G401.6 (cell line): Measurements from ENCODE around the gene GPR162.

ENCODE experiments used
- FAIRE-seq: peaks from 2 replicates; lab custom pipeline; 2012; peaks lifted over from hg19 to GRCh38; lab: Jason Lieb, UNC

Gene GPR162

DNA sequence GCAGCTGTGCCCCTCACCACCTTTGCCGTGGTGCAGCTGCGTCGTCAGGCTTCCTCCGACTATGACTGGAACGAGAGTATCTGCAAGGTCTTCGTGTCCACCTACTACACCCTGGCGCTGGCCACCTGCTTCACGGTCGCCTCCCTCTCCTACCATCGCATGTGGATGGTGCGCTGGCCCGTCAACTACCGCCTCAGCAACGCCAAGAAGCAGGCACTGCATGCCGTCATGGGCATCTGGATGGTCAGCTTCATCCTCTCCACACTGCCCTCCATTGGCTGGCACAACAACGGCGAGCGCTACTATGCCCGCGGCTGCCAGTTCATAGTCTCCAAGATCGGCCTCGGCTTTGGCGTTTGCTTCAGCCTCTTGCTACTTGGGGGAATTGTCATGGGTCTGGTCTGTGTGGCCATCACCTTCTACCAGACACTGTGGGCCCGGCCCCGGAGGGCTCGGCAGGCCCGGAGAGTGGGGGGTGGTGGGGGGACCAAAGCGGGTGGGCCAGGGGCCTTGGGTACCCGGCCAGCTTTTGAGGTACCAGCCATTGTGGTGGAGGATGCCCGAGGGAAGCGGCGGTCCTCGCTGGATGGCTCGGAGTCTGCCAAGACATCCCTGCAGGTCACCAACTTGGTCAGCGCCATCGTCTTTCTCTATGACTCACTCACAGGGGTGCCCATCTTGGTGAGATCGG, 2.6 kb downstream of the GPR162 start:
- FAIRE-seq = no peak

DNA sequence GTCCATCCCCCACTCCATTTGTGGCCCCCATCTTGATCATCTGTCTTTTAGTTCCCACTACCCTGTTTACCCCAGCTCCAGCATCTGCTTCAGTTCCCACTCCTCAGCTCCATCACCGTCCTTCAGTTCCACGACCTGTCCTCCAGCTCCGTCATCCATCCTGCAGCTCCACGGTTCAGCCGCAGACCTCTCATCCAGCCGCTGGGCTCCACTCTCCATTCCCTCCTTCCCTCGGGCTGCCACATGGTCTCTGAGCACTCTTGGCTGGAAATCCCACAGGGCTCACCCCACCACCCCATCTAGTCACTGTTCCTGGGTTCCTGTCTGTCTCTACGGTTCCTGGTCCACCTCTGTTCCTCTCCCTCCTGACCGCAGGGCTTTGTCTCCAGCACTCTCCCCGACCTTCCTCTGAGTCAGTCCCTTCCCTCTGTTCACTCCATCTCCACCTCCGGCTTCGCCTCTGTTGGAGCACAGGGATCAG, 3.3 kb downstream of the GPR162 start:
- no peak for FAIRE-seq

DNA sequence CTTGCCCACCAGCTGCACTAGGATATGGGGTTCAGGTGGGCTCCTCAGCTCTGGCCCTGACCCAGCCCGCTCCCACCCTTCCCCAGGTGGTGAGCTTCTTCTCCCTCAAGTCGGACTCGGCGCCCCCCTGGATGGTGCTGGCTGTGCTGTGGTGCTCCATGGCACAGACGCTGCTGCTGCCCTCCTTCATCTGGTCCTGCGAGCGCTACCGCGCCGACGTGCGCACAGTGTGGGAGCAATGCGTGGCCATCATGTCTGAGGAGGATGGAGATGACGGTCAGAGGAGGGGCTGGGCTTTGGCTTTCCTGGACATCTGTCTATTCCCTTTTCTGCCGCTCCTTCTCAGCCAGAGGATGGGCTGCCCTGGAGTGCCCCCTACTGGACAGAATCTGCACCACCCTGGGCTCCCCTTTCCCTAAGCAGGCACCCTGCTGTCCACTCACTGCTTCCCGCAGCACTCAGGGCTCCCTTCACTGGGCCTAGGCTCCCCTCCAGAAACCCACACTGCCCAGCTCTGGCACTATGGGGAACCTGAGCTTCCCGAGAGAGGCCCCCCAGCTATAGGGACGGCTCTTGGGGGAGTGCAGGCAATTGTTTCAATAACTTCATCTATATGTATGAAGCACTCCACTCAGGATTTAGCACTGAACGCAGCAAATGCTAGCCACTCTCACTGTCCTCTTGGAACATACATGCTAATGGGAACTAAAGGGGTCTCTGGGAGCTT, 3.9 kb downstream of the GPR162 start:
- peak; percentile 81 for FAIRE-seq

DNA sequence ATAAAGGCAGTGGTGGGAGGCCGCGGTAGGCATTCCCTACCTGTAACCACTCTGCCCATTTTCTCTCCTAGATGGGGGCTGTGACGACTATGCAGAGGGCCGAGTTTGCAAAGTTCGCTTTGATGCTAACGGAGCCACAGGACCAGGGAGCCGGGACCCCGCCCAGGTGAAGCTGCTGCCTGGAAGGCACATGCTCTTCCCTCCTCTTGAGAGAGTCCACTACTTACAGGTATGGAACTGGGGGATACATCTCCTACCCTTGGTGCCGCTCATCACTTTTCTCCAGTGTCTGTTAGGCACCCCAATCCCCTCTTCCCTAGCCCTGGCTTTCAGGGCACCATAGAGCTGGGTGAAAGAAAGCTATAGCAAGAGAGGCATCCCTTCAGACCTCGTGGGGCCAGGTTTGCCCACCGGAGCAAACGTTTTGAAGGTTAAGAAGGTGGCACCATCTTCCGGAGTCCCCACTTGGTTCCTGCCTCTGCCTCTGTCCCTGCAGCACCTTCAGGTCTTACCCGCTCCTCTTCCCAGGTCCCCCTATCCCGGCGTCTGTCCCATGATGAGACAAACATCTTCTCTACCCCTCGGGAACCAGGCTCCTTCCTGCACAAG, 4.6 kb downstream of the GPR162 start:
- no peak for FAIRE-seq

DNA sequence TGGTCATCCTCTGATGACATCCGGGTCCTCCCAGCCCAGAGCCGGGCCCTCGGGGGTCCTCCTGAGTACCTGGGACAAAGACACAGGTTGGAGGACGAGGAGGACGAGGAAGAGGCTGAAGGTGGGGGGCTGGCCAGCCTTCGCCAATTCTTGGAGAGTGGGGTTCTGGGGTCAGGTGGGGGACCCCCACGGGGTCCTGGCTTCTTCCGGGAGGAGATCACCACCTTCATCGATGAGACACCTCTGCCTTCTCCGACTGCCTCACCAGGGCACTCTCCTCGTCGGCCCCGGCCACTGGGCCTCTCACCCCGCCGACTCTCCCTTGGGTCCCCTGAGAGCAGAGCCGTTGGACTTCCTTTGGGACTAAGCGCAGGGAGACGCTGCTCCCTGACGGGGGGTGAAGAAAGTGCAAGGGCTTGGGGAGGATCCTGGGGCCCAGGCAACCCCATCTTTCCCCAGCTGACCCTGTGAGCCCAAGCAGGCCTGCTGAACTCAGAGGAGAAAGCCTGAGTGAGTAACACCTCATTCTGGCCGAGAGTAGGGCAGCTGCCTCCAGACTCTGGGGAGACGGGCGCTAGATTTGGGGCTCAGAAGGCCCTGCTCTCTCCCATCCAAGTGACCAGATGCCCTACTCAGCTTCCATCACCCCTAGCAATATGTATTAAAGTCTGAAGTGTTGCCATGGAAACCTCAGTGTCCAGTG, 5.3 kb downstream of the GPR162 start:
- FAIRE-seq = no peak

DNA sequence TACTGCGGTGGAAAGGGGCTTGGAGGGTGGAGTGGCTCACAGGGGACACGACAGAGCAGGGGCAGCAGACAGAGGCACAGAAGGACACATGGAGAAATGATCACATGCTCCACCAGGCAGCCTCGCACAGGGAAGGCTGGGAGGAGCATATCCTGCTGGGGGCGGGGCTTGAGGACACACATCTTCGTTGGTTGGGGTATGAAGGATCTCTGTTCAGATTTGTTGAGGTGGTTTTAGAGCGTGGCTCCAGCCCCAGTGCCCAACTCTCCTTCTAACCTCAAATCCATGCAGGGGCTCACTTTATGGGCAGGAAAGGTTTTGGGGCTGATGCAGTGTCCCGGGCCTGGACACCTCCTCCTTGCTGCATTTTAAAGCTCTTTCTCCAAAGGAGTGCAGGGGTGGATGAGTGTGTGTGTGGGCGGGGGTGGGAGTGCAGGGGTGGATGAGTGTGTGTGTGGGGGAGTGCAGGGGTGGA, 5.9 kb downstream of the GPR162 start:
- peak; percentile 97 for FAIRE-seq

DNA sequence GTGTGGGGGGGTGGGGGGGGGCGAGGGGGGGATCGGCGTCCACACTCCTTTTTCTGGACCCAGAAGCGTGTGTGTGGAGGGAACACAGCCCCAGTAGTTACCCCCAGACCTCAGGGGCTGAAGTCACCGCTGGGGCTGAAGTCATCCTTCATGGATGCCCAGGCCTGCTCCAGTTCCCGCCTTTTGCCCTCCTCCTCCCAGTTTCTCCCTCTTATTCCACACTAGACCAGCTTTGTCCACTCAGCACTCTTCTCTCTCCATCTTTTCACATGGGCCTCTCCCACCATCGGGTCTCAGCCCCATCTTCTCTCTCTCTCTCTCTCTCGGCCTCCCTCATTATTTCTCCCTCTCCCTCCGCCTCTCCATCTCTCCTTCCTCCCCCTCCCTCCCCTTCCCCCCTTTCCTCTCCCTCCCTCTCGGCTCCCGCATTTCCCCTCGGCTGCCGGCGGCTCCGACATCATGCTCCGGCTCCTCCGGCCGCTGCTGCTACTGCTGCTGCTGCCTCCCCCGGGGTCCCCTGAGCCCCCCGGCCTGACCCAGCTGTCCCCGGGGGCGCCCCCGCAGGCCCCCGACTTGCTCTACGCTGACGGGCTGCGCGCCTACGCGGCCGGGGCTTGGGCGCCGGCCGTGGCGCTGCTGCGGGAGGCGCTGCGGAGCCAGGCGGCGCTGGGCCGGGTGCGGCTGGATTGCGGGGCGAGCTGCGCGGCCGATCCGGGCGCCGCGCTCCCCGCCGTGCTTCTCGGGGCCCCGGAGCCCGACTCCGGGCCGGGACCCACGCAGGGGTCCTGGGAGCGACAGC, 6.6 kb downstream of the GPR162 start, which contains the start of gene P3H3:
Gene P3H3 (plus strand): TSS at position 426 of the 799 bp plus-strand sequence. CDS start 34 bp downstream, at position 460.
- FAIRE-seq = no peak

DNA sequence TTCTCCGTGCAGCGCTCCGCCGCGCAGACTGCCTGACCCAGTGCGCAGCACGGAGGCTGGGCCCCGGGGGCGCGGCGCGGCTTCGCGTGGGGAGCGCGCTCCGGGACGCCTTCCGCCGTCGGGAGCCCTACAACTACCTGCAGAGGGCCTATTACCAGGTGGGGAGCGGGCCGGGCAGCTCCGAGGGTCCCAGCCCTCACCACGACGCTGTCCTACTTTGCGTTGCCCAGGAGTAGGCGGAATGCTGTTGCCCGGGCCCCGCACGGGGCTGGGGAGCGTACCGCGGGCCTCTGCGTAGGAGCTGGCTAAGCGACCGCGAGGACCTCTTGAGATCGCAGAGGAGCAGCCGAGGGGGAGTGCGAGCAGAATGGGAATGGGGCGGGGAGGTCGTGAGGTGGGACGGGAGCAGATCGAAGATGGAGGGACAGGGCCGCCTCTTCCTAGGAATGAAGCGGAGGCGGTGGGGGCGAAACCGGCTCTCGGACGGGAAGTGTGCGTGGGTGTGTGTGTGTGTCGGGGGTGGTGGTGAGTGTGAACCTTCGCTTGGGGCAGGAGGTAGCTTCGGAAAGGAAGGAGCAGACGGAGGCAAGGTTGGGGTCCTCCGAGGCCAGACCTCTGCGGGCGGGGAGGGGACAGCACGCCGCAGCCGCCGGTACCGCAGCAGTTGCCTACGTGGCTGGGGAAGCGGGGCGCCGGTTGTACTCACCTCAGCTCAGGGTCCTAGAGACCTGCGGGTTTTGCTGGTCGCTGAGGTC, 7.3 kb downstream of the GPR162 start:
- FAIRE-seq = no peak

DNA sequence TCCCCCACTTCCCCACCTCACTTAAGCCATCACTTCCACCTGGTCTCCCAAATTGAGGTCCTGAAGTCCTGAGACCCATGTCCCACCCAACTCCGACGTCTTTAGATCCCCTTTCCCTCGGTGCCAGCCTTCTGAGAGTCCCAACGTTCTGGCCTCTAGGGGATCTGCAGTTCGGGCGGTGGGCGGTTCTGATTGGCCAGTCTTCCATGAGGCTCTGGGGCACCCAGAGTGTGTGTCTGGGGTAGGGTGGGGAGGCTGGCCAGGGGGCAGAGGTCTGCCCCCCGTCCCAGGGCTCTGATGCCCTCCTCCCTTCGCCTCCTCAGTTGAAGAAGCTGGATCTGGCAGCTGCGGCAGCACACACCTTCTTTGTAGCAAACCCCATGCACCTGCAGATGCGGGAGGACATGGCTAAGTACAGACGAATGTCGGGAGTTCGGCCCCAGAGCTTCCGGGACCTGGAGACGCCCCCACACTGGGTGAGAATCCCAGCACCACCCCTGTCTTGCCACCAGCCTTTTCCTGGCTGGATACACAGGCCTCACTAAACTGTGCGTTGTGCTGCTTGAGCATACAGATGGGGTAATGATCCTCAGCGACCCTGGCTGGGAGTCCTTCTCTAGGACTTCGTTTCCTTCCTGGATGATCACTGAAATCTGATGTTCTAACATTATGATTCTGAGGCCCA, 8.1 kb downstream of the GPR162 start:
- FAIRE-seq = no peak

DNA sequence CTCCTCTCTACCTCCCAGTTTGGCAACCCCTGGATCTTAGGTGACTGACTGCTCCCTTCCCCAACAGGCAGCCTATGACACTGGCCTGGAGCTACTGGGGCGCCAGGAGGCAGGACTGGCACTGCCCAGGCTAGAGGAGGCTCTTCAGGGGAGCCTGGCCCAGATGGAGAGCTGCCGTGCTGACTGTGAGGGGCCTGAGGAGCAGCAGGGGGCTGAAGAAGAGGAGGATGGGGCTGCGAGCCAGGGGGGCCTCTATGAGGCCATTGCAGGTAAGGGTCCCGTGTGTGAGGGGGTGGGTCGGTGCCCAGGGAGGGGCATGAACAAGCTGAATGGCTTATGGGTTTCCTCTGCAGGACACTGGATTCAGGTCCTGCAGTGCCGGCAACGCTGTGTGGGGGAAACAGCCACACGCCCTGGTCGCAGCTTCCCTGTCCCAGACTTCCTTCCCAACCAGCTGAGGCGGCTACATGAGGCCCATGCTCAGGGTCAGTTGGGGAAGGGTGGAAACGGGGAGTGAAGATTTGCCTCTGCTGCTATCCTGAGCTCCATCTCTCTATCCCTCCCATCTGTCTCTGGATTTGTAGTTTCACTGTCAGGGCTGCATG, 8.8 kb downstream of the GPR162 start:
- FAIRE-seq = no peak

DNA sequence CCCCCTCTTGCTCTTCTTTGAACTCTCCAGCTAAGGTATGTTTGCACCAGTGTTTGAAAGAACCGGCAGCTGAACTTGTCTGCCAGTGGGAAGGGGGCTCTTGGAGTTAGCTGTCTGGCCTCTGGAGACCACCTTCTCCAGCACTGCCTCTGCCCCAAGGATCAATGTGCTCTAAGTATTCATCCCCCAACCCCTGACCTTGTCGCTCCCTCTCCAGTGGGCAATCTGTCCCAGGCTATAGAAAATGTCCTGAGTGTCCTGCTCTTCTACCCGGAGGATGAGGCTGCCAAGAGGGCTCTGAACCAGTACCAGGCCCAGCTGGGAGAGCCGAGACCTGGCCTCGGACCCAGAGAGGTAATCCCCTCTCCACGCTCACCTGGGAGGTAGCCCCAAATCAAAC, 9.4 kb downstream of the GPR162 start:
- no peak for FAIRE-seq

DNA sequence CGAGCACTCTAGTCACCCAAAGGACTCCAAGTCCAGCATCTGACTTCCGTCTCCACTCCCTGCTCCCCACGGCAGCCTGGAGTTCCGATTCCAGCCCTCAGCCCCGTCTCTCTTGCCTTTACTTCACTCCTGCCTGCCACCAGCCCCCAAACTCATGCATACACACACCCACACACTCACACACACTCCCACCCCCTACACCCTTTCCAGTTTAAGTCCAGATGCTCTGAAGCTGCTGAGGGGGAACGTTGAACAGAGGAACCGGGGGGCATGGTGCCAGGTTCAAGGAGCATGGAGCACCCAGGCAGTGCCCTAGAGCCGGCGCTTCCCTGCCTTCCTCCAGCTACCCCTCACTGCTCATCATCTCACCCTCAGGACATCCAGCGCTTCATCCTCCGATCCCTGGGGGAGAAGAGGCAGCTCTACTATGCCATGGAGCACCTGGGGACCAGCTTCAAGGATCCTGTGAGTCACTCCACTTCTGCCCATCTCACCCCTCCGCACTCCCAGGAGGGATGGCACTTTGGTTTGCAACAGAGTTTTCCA, 9.9 kb downstream of the GPR162 start:
- FAIRE-seq = no peak

DNA sequence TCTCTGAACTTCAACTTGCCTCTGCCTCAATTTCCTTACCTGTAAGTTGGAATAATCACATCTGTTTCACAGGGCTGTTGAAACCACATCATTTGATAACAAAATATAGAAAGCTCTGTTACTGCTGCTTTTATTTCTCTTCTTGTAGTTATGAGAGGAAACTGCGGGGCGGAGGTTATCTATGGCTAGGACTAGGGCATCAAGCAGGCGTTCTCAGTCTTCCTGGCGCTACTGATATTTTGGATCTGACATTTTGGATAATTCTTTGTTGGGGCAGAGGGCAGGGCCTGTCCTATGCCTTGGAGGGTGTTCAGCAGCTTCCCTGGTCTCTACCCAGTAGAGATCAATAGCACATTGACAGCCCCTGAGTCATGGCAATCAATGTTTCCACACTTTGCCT, 10.5 kb downstream of the GPR162 start:
- no peak for FAIRE-seq

DNA sequence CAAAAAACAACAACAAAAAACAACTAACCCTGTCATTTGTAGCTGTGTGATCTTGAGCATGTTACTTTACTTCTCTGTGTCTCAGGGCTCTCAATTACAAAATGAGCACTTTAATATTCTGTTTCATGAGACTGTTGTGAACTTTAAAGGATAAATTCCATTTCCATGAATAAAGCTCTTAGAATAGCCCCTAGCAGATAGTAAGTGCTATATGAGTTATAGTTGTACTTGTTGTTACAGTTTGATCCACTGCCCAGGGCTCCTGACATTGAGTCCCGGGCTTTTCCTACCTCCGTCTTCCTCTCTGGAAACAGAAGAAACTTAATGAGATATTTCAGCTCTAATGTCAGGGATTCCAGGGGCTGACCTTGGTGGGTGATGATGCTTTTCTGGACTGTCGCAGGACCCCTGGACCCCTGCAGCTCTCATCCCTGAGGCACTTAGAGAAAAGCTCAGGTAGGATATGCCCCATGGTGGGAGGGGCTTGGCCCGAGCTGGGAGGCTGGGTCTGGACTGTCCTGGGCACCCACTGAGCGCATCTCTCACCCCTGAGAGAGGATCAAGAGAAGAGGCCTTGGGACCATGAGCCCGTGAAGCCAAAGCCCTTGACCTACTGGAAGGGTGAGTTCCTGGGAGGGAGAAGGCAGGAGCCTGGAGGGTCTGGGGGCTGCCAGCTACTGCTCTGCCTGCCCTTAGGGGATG, 11.7 kb downstream of the GPR162 start:
- no peak for FAIRE-seq

DNA sequence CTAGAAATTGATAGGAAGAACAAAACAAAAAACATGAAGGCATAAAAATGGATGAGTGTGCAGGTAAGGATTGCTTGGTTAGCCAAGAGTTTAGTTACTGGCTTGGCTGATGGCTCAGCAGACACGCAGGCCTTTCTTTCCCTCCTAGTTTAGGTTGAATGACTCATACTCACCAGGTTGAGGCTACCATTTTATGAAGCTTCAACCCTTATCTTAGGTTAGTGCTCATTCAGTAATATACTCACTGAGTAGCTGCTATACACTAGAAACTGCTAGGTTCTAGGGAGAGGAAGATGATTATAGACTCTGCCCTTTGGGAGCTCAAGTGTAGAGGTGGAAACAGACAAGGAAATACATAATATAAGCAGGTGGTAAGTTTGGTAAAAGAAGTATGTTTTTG, 12.6 kb downstream of the GPR162 start:
- no peak for FAIRE-seq

DNA sequence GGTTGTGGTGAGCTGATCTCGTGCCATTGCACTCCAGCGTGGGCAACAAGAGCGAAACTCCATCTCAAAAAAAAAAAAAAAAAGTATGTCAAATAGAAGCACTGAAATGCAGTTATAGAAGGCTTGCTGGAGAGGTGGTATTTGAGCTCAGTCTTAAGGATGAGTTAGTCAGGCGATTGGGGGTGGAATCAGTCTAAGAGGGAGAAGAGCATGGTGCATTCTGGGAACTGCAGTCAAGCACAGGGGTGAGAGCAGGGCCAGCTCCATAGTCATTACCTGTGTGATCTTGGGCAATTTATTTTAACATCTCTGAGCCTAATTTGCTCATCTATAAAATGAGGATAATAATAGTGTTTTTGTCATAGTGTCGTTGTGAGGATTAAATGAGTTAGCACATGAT, 13.3 kb downstream of the GPR162 start:
- no peak for FAIRE-seq

DNA sequence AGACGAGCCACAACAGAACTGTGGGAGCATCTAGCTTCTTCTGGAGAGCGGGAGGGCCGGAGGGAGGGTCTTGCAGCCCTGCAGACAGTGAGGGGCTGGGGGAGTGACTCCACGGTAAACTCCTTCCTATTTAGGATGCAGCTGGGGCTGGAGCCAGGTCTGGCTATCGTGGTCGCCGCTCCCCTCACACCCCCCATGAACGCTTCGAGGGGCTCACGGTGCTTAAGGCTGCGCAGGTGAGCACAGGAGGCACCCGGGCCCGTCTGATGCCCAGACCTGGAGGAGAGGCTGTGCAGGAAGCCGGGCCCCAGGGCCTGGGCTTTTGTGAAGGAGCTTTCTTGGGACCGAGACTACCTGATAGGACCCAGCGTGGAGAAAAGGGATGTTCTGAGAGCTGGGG, 15.2 kb downstream of the GPR162 start:
- FAIRE-seq = no peak

DNA sequence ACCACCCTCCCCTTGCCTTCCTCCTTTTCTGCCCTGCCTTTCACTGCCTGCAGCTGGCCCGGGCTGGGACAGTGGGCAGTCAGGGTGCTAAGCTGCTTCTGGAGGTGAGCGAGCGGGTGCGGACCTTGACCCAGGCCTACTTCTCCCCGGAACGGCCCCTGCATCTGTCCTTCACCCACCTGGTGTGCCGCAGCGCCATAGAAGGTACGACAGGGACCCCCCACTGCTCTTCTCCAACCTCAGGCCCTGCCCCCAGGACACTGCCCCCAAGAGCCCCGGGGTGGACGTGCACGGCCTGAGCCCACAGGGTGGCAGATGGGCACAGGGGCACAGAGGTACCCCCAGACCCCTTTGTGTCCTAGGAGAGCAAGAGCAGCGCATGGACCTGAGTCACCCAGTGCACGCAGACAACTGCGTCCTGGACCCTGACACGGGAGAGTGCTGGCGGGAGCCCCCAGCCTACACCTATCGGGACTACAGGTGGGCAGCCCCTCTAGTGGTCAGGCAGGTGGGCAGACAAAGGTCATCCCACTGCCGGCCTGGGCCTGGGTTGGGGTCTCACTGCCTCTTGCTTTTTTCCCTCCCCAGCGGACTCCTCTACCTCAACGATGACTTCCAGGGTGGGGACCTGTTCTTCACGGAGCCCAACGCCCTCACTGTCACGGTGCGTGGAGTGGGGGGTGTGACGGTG, 15.9 kb downstream of the GPR162 start:
- no peak for FAIRE-seq
